Neural progenitor cell (in vitro differentiated cells): ENCODE data around the gene PRKAG1. TPM values are rescaled to one million over a fixed set of nuclear protein-coding genes. Genes with fewer than 3 reads are reported as not detected.

Source experiments
- DNase-seq: peaks from one replicate; pipeline ENCODE4 v3.0.0-alpha.2; 2016; ENCODE audit warnings: low spot score
- H2AFZ ChIP-seq: fragments of 200-600 bp; sonication (generic); replicated peaks from 2 replicates; pipeline ENCODE4 v1.6.1; 2016; ENCODE audit warnings: antibody characterized with exemption
- H3F3A ChIP-seq: fragments of 200-600 bp; sonication (generic); 2 replicates; pipeline ENCODE4 v1.6.1; 2016; ENCODE audit warnings: antibody characterized with exemption, low read depth
- H3K27ac ChIP-seq: fragments of 200-600 bp; sonication (generic); 2 replicates; pipeline ENCODE4 v1.5.1; 2016; ENCODE audit warnings: mild to moderate bottlenecking
- H3K27me3 ChIP-seq: fragments of 200-600 bp; sonication (generic); 2 replicates; pipeline ENCODE4 v1.6.1; 2016; ENCODE audit warnings: mild to moderate bottlenecking, moderate library complexity
- H3K36me3 ChIP-seq: fragments of 200-600 bp; sonication (generic); 2 replicates; pipeline ENCODE4 v1.5.1; 2016
- H3K4me1 ChIP-seq: fragments of 200-600 bp; sonication (generic); 2 replicates; pipeline ENCODE4 v1.6.1; 2016; ENCODE audit warnings: mixed run types
- H3K4me2 ChIP-seq: fragments of 200-600 bp; sonication (generic); 2 replicates; pipeline ENCODE4 v1.6.1; 2016
- H3K4me3 ChIP-seq: fragments of 200-600 bp; sonication (generic); 2 replicates; pipeline ENCODE4 v1.5.1; 2016
- H3K79me2 ChIP-seq: fragments of 200-600 bp; sonication (generic); 2 replicates; pipeline ENCODE4 v1.6.1; 2016; ENCODE audit warnings: low read depth
- H3K9ac ChIP-seq: fragments of 200-600 bp; sonication (generic); 2 replicates; pipeline ENCODE4 v1.6.1; 2016
- H3K9me3 ChIP-seq: fragments of 200-600 bp; sonication (generic); 2 replicates; pipeline ENCODE4 v1.5.1; 2016; ENCODE audit warnings: low read depth
- H4K20me1 ChIP-seq: fragments of 200-600 bp; sonication (generic); 2 replicates; pipeline ENCODE4 v1.6.1; 2016; ENCODE audit warnings: low read depth
- H3K27ac Mint-ChIP-seq: 3 replicates; pipeline ENCODE4 v1.8.0; 2021; ENCODE audit warnings: mixed read lengths
- H3K27me3 Mint-ChIP-seq: 2 replicates; pipeline ENCODE4 v1.8.0; 2022; ENCODE audit warnings: low read depth, mild to moderate bottlenecking, inconsistent platforms, moderate library complexity, mixed read lengths; ENCODE audit not compliant: insufficient read depth
- H3K36me3 Mint-ChIP-seq: 3 replicates; pipeline ENCODE4 v1.8.0; 2021; ENCODE audit warnings: mixed read lengths
- H3K4me1 Mint-ChIP-seq: 3 replicates; pipeline ENCODE4 v1.8.0; 2021; ENCODE audit warnings: mixed read lengths
- H3K4me3 Mint-ChIP-seq: 3 replicates; pipeline ENCODE4 v1.8.0; 2021; ENCODE audit warnings: mild to moderate bottlenecking, moderate library complexity, mixed read lengths
- H3K9me3 Mint-ChIP-seq: 3 replicates; pipeline ENCODE4 v1.8.0; 2020; ENCODE audit warnings: mixed read lengths
- EZH2 ChIP-seq: fragments of 200-600 bp; sonication (generic); IDR thresholded peaks from 2 replicates; pipeline ENCODE4 v1.6.1; 2017; ENCODE audit warnings: antibody characterized with exemption, mild to moderate bottlenecking, moderate library complexity
- EZH2phosphoT487 ChIP-seq: fragments of 200-600 bp; sonication (generic); IDR thresholded peaks from 2 replicates; pipeline ENCODE4 v1.6.1; 2017; ENCODE audit warnings: antibody characterized with exemption
- total RNA-seq: library from RNA; depleted of rRNA; stranded (reverse); fragments of >200 nt; gene quantifications from 2 replicates; pipeline ENCODE4 v1.2.3, GENCODE V29; 2015; ENCODE audit warnings: low replicate concordance
- TF ChIP-seq, protein P1 (sequence below): fragments of 200-600 bp; sonication (generic); IDR thresholded peaks from 2 replicates; pipeline ENCODE4 v1.5.1; 2017; ENCODE audit warnings: antibody characterized with exemption, mild to moderate bottlenecking

The PRKAG1 gene
- total RNA-seq, 1 donor from 2014 or later, result 41.8 TPM

DNA sequence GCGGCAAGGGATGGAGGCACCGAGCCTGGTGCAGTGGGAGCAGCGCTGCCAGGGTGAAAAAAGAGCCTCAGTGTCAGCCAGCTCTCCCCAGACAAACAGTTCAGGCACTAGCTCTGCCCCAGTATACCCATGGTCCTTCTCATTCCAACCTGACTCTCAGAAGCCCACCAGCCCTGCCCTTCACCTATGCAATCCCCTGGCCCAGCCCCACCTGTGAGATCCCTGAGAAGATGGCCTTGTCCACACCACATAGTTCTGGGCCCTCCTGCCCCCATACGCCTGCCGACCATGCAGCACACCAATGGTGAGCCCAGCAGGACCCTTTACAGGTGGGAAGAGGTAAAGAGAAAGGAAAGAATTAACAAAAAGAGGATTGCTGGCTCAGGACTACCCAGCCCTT is 35.5 kb upstream of the PRKAG1 start:
- peaks cover 69% of the 10 kb centered on the region for H4K20me1 ChIP-seq

DNA sequence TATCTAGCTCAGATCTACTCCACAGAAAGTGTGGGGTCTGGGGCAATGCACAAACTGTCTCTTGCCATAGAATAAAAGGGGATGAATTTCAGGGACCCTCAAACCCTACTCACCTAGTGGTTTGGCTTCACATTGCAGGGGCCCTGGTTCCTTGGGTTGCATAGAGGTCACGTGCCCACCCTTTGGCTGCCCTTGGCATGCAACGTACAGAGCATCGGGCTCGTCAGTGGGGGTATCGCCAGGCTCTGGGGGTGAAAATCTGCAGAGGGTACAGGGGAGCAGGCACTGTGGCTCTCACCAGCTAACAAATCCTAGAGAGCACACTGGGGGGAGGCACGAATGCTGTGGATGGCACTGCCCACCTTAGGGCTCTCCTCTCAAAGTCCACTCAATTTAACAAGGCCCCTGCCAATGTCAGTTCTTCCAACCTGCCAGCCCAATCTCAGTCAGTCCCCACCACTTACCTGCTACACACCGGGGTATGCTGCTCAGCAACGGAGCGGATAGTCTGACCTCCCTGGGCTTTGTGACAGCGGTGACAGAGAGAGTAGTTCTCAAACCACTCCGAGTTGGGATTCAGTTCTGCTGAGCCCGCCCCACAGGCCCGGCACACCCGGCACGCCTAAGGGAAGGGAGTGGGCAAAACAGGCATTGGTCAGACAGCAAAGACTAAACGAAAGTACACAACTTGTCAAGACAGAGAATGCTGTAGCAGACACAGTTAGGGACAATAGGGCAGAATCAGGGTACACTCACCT is 34.1 kb upstream of the PRKAG1 start:
- Mint-ChIP-seq H3K4me3 (no peak overlapping the region), H3K36me3 (peaks cover 47% of the 10 kb centered on the region), H3K9me3 (no peaks in the 10 kb centered on the region), H3K4me1 (peaks cover 26% of the 10 kb centered on the region), H3K27me3 (peaks cover 11% of the 10 kb centered on the region), H3K27ac (no peak overlapping the region)
- no peaks in the 10 kb centered on the region for H3K27me3 ChIP-seq
- no peak overlapping the region for H3K9ac ChIP-seq
- no peaks in the 10 kb centered on the region for H3K36me3 ChIP-seq
- H4K20me1 ChIP-seq, result peaks cover 66% of the 10 kb centered on the region
- no peak overlapping the region for H3K4me2 ChIP-seq
- H3K79me2 ChIP-seq, result peaks cover 35% of the 10 kb centered on the region
- DNase-seq, result no peak
- H3K27ac ChIP-seq, result no peak overlapping the region
- no peak overlapping the region for H2AFZ ChIP-seq
- H3F3A ChIP-seq, result no peaks in the 10 kb centered on the region
- no peak for TF ChIP-seq EZH2
- H3K9me3 ChIP-seq, result no peaks in the 10 kb centered on the region
- no peak overlapping the region for H3K4me3 ChIP-seq
- peaks cover 16% of the 10 kb centered on the region for H3K4me1 ChIP-seq

More for the DNA sequence above, 35.5 kb upstream of the PRKAG1 start:
- no peak overlapping the region for H3K4me3 Mint-ChIP-seq
- DNase-seq, result no peak
- no peaks in the 10 kb centered on the region for H3K36me3 ChIP-seq
- peaks cover 41% of the 10 kb centered on the region for H3K4me1 Mint-ChIP-seq
- H3K36me3 Mint-ChIP-seq, result peaks cover 38% of the 10 kb centered on the region
- H3K27me3 Mint-ChIP-seq, result peaks cover 14% of the 10 kb centered on the region
- H3K4me2 ChIP-seq, result no peak overlapping the region
- H3K4me1 ChIP-seq, result peaks cover 25% of the 10 kb centered on the region
- no peak overlapping the region for H3K27ac ChIP-seq
- H3K9me3 Mint-ChIP-seq, result no peaks in the 10 kb centered on the region
- H3K27ac Mint-ChIP-seq, result no peak overlapping the region
- no peaks in the 10 kb centered on the region for H3K27me3 ChIP-seq
- TF ChIP-seq, protein P1, sequence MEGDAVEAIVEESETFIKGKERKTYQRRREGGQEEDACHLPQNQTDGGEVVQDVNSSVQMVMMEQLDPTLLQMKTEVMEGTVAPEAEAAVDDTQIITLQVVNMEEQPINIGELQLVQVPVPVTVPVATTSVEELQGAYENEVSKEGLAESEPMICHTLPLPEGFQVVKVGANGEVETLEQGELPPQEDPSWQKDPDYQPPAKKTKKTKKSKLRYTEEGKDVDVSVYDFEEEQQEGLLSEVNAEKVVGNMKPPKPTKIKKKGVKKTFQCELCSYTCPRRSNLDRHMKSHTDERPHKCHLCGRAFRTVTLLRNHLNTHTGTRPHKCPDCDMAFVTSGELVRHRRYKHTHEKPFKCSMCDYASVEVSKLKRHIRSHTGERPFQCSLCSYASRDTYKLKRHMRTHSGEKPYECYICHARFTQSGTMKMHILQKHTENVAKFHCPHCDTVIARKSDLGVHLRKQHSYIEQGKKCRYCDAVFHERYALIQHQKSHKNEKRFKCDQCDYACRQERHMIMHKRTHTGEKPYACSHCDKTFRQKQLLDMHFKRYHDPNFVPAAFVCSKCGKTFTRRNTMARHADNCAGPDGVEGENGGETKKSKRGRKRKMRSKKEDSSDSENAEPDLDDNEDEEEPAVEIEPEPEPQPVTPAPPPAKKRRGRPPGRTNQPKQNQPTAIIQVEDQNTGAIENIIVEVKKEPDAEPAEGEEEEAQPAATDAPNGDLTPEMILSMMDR, result no peak
- TF ChIP-seq EZH2phosphoT487 (no peak), EZH2 (no peak)
- no peak overlapping the region for H2AFZ ChIP-seq
- no peak overlapping the region for H3K4me3 ChIP-seq
- H3K9ac ChIP-seq, result no peak overlapping the region
- peaks cover 50% of the 10 kb centered on the region for H3K79me2 ChIP-seq
- H3K9me3 ChIP-seq, result no peaks in the 10 kb centered on the region
- H3F3A ChIP-seq, result no peaks in the 10 kb centered on the region

DNA sequence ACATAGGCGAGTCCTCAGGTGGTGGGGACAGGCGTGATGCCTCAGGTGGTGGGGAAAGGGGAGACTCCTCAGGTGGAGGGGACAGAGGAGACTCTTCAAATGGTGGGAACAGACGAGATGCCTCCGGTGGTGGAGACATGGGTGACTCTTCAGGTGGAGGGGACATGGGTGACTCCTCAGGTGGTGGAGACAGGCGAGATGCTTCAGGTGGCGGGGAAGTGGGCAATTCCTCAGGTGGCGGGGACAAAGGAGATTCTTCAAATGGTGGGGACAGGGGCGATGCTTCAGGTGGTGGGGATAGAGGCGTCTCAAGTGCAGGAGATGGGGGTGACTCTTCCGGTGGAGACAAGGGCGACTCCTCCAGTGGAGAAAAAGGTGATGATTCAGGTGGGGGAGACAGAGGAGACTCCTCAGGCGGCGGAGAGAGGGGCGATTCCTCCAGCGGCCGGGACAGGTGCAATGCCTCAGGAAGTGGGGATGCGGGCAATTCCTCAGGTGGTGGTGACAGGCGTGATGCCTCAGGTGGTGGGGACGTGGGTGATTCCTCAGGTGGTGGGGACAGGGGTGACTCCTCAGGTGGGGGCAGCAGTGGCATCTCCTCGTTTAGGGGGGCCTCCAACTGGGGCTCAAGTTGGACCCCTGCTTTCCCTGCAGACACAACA is 33.3 kb upstream of the PRKAG1 start:
- H3K27ac Mint-ChIP-seq, result no peak overlapping the region

GRCh38 chr12:49051373-49051764 is 32.8 kb upstream of the PRKAG1 start:
- Histone ChIP-seq H4K20me1 (peaks cover 55% of the 10 kb centered on the region), H3K36me3 (no peaks in the 10 kb centered on the region), H3K27me3 (no peaks in the 10 kb centered on the region), H3K9ac (no peak overlapping the region), H3K79me2 (peaks cover 23% of the 10 kb centered on the region), H3K4me3 (no peak overlapping the region), H3K27ac (no peak overlapping the region), H2AFZ (no peak overlapping the region), H3K4me1 (peaks cover 3% of the 10 kb centered on the region), H3F3A (no peaks in the 10 kb centered on the region), H3K4me2 (no peak overlapping the region), H3K9me3 (no peaks in the 10 kb centered on the region)
- peak overlapping the region; percentile 6 for H3K4me3 Mint-ChIP-seq
- H3K36me3 Mint-ChIP-seq, result peaks cover 52% of the 10 kb centered on the region
- DNase-seq, result no peak
- peaks cover 14% of the 10 kb centered on the region for H3K27me3 Mint-ChIP-seq
- H3K9me3 Mint-ChIP-seq, result no peaks in the 10 kb centered on the region
- no peak overlapping the region for H3K27ac Mint-ChIP-seq
- peaks cover 13% of the 10 kb centered on the region for H3K4me1 Mint-ChIP-seq
- TF ChIP-seq, protein P1, result no peak
- TF ChIP-seq EZH2phosphoT487, result no peak
- TF ChIP-seq EZH2, result no peak

More for the DNA sequence above, 33.3 kb upstream of the PRKAG1 start:
- Histone ChIP-seq H3K36me3 (no peaks in the 10 kb centered on the region), H3K4me3 (no peak overlapping the region), H3K27ac (no peak overlapping the region), H3F3A (no peaks in the 10 kb centered on the region), H3K9ac (no peak overlapping the region), H4K20me1 (peaks cover 60% of the 10 kb centered on the region), H2AFZ (no peak overlapping the region), H3K4me2 (no peak overlapping the region), H3K4me1 (peaks cover 8% of the 10 kb centered on the region), H3K79me2 (peaks cover 28% of the 10 kb centered on the region), H3K9me3 (no peaks in the 10 kb centered on the region), H3K27me3 (no peaks in the 10 kb centered on the region)
- peaks cover 12% of the 10 kb centered on the region for H3K27me3 Mint-ChIP-seq
- H3K4me3 Mint-ChIP-seq, result peak overlapping the region; percentile 6
- peaks cover 19% of the 10 kb centered on the region for H3K4me1 Mint-ChIP-seq
- TF ChIP-seq EZH2, result no peak
- no peaks in the 10 kb centered on the region for H3K9me3 Mint-ChIP-seq
- no peak for DNase-seq
- H3K36me3 Mint-ChIP-seq, result peaks cover 49% of the 10 kb centered on the region
